Astrocyte (in vitro differentiated cells and primary cell): Measurements from ENCODE around the gene PRDM11. TPM values are rescaled to one million over a fixed set of nuclear protein-coding genes. Genes with fewer than 3 reads are reported as not detected.

Experiments
- DNase-seq: peaks from one replicate; pipeline ENCODE4 v3.0.0-alpha.2; 2010; ENCODE audit warnings: low read depth
- FAIRE-seq: peaks from 2 replicates; lab custom pipeline; 2011; peaks lifted over from hg19 to GRCh38; lab: Jason Lieb, UNC
- H2AFZ ChIP-seq: 2 replicates; pipeline ENCODE4 v1.6.0; 2012; ENCODE audit warnings: low read depth, low read length, inconsistent platforms
- H3K27ac ChIP-seq: 2 replicates; pipeline ENCODE4 v1.5.1; 2011; ENCODE audit warnings: low read depth, low read length, inconsistent platforms
- H3K27me3 ChIP-seq: 2 replicates; pipeline ENCODE4 v1.6.0; 2011; ENCODE audit warnings: low read length, inconsistent platforms; ENCODE audit not compliant: insufficient read depth
- H3K36me3 ChIP-seq: 2 replicates; pipeline ENCODE4 v1.5.1; 2011; ENCODE audit warnings: low read length, inconsistent platforms; ENCODE audit not compliant: insufficient read depth
- H3K4me1 ChIP-seq: 2 replicates; pipeline ENCODE4 v1.5.1; 2011; ENCODE audit warnings: low read length, inconsistent platforms; ENCODE audit not compliant: insufficient read depth
- H3K4me2 ChIP-seq: 2 replicates; pipeline ENCODE4 v1.6.0; 2012; ENCODE audit warnings: low read length, inconsistent platforms
- H3K4me3 ChIP-seq: 2 replicates; pipeline ENCODE4 v1.5.1; 2011; ENCODE audit warnings: low read depth, mild to moderate bottlenecking, low read length, inconsistent platforms; ENCODE audit not compliant: insufficient read depth
- H3K79me2 ChIP-seq: 2 replicates; pipeline ENCODE4 v1.6.0; 2012; ENCODE audit warnings: mild to moderate bottlenecking, low read length, inconsistent platforms; ENCODE audit not compliant: insufficient read depth
- H3K9ac ChIP-seq: 2 replicates; pipeline ENCODE4 v1.6.0; 2012; ENCODE audit warnings: mild to moderate bottlenecking, low read length, inconsistent platforms
- H3K9me3 ChIP-seq: 2 replicates; pipeline ENCODE4 v1.5.1; 2012; ENCODE audit warnings: low read depth, mild to moderate bottlenecking, low read length, inconsistent platforms; ENCODE audit not compliant: insufficient read depth
- H4K20me1 ChIP-seq: 2 replicates; pipeline ENCODE4 v1.6.0; 2012; ENCODE audit warnings: low read length, inconsistent platforms; ENCODE audit not compliant: insufficient read depth
- H3K27ac Mint-ChIP-seq: one replicate; pipeline ENCODE4 v1.8.0; 2021; ENCODE audit warnings: mild to moderate bottlenecking, mixed read lengths; ENCODE audit not compliant: unreplicated experiment
- H3K27me3 Mint-ChIP-seq: one replicate; pipeline ENCODE4 v1.8.0; 2021; ENCODE audit warnings: low read depth, mixed read lengths; ENCODE audit not compliant: unreplicated experiment
- H3K36me3 Mint-ChIP-seq: one replicate; pipeline ENCODE4 v1.8.0; 2021; ENCODE audit warnings: low read depth, mixed read lengths; ENCODE audit not compliant: unreplicated experiment
- H3K4me1 Mint-ChIP-seq: one replicate; pipeline ENCODE4 v1.8.0; 2021; ENCODE audit warnings: low read depth, mixed read lengths; ENCODE audit not compliant: unreplicated experiment
- H3K4me3 Mint-ChIP-seq: one replicate; pipeline ENCODE4 v1.8.0; 2021; ENCODE audit warnings: mild to moderate bottlenecking, moderate library complexity, mixed read lengths; ENCODE audit not compliant: unreplicated experiment
- H3K9me3 Mint-ChIP-seq: one replicate; pipeline ENCODE4 v1.8.0; 2021; ENCODE audit warnings: mild to moderate bottlenecking, mixed read lengths; ENCODE audit not compliant: unreplicated experiment
- EZH2 ChIP-seq: IDR thresholded peaks from 2 replicates; pipeline ENCODE4 v1.6.1; 2012; ENCODE audit warnings: mild to moderate bottlenecking, low read length, inconsistent platforms; ENCODE audit not compliant: insufficient read depth
- total RNA-seq: library from RNA; stranded (reverse); gene quantifications from 2 replicates; pipeline ENCODE4 v1.2.1, GENCODE V29; 2021
- TF ChIP-seq, protein P1 (sequence below): IDR thresholded peaks from 2 replicates; pipeline ENCODE4 v1.5.1; 2011; ENCODE audit warnings: low read depth, mild to moderate bottlenecking, inconsistent platforms, low read length, moderate library complexity; ENCODE audit not compliant: insufficient read depth

The PRDM11 gene
- total RNA-seq, 1 donor from 2014 or later = 9.1 TPM

DNA sequence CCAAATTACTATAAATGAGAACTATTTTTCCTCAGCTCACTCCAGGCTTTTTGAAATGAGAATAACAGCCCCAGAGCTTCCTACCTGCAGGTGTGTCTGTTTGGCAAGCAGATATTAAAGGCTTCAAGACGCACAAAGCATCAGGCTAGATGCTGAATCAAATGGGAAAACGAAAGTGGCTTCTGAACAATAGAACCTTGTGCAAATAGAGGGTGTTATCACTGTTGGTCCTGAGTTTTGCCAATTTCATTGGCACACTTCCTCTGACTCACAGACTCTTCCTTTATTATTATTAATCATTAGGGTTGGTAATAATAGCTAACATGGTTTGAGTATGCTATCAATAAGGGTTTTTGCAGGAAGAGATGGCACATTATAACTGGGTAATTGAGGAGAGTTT is 126.3 kb downstream of the PRDM11 start:
- no peak overlapping the region for H2AFZ ChIP-seq
- H3K27me3 ChIP-seq = peaks cover 14% of the 10 kb centered on the region
- peaks cover 2% of the 10 kb centered on the region for H3K36me3 Mint-ChIP-seq
- no peaks in the 10 kb centered on the region for H3K79me2 ChIP-seq
- H3K4me3 ChIP-seq = no peak overlapping the region
- DNase-seq (no peak), FAIRE-seq (no peak)
- H3K4me2 ChIP-seq = no peak overlapping the region
- H4K20me1 ChIP-seq = no peaks in the 10 kb centered on the region
- peaks cover 3% of the 10 kb centered on the region for H3K9me3 Mint-ChIP-seq
- H3K36me3 ChIP-seq = no peaks in the 10 kb centered on the region
- H3K27ac Mint-ChIP-seq = no peak overlapping the region
- H3K9me3 ChIP-seq = no peaks in the 10 kb centered on the region
- H3K27ac ChIP-seq = no peak overlapping the region
- no peak overlapping the region for H3K4me3 Mint-ChIP-seq
- no peaks in the 10 kb centered on the region for H3K4me1 ChIP-seq
- TF ChIP-seq, protein P1, sequence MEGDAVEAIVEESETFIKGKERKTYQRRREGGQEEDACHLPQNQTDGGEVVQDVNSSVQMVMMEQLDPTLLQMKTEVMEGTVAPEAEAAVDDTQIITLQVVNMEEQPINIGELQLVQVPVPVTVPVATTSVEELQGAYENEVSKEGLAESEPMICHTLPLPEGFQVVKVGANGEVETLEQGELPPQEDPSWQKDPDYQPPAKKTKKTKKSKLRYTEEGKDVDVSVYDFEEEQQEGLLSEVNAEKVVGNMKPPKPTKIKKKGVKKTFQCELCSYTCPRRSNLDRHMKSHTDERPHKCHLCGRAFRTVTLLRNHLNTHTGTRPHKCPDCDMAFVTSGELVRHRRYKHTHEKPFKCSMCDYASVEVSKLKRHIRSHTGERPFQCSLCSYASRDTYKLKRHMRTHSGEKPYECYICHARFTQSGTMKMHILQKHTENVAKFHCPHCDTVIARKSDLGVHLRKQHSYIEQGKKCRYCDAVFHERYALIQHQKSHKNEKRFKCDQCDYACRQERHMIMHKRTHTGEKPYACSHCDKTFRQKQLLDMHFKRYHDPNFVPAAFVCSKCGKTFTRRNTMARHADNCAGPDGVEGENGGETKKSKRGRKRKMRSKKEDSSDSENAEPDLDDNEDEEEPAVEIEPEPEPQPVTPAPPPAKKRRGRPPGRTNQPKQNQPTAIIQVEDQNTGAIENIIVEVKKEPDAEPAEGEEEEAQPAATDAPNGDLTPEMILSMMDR = no peak
- H3K4me1 Mint-ChIP-seq = peaks cover 15% of the 10 kb centered on the region
- H3K9ac ChIP-seq = no peak overlapping the region
- H3K27me3 Mint-ChIP-seq = peaks cover 29% of the 10 kb centered on the region

DNA sequence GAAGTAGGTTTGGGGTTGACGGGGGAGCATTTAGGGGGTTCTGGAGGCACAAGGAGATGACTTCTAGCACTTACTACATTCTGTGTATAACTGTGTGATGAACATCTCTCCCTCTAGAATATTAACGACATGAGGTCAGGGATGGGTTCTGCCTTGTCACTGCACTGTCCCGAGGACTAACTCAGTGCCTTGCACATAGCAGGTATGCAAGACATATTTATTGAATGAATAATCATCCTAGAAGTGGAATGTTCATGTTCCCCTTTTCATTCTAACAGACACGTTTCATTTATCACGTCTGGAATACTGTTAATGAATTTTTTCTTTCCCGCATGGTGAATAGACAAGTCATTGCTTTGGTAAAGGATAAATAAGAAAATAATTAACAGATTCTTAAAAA is 127.1 kb downstream of the PRDM11 start:
- no peak overlapping the region for H3K27ac Mint-ChIP-seq
- H3K4me3 ChIP-seq = no peak overlapping the region
- peaks cover 33% of the 10 kb centered on the region for H3K27me3 Mint-ChIP-seq
- H3K9me3 ChIP-seq = no peaks in the 10 kb centered on the region
- H3K27me3 ChIP-seq = peaks cover 12% of the 10 kb centered on the region
- no peak overlapping the region for H3K4me3 Mint-ChIP-seq
- no peaks in the 10 kb centered on the region for H3K4me1 ChIP-seq
- H3K27ac ChIP-seq = no peak overlapping the region
- peaks cover 15% of the 10 kb centered on the region for H3K4me1 Mint-ChIP-seq
- DNase-seq = no peak
- H3K9ac ChIP-seq = no peak overlapping the region
- no peak for FAIRE-seq
- H4K20me1 ChIP-seq = no peaks in the 10 kb centered on the region
- no peaks in the 10 kb centered on the region for H3K36me3 ChIP-seq
- H3K9me3 Mint-ChIP-seq = peaks cover 5% of the 10 kb centered on the region
- no peak overlapping the region for H2AFZ ChIP-seq
- TF ChIP-seq, protein P1 = no peak
- TF ChIP-seq EZH2 = no peak
- no peak overlapping the region for H3K4me2 ChIP-seq
- no peaks in the 10 kb centered on the region for H3K79me2 ChIP-seq
- no peaks in the 10 kb centered on the region for H3K36me3 Mint-ChIP-seq

DNA sequence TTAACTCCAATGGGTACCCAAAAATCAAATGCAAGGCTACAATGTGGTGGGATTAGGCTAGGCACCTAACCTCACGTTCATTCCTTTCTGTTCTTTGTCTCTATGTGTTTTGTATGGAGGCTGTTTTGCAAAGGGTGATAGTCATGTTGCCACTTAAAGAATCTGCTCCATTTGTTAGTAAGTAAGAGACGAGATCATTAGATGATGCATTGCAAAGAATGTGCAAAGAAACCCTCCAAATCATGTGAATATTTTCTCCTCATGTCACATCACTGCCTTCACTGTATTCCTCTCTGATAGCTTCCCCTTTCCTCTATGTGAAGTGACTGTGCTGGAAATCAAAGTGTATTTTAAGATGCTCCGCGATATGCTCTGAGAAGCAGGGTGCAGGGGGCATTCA is 127.8 kb downstream of the PRDM11 start:
- Histone ChIP-seq H3K4me1 (no peaks in the 10 kb centered on the region), H3K36me3 (no peaks in the 10 kb centered on the region), H3K27ac (no peak overlapping the region), H3K9ac (no peak overlapping the region), H3K27me3 (peaks cover 10% of the 10 kb centered on the region), H3K4me2 (no peak overlapping the region), H2AFZ (no peak overlapping the region), H3K9me3 (no peaks in the 10 kb centered on the region), H3K4me3 (no peak overlapping the region), H3K79me2 (no peaks in the 10 kb centered on the region), H4K20me1 (no peaks in the 10 kb centered on the region)
- Mint-ChIP-seq H3K36me3 (no peaks in the 10 kb centered on the region), H3K9me3 (peaks cover 5% of the 10 kb centered on the region), H3K4me3 (no peak overlapping the region), H3K27me3 (peaks cover 28% of the 10 kb centered on the region), H3K4me1 (peaks cover 15% of the 10 kb centered on the region), H3K27ac (no peak overlapping the region)
- no peak for FAIRE-seq
- no peak for TF ChIP-seq EZH2
- TF ChIP-seq, protein P1 = no peak
- no peak for DNase-seq
